DMS153 treated with DMSO at 0.1 percent for 48 hours (cell line): ENCODE results near the gene DCP1A.
A peak's percentile ranks its signal among the peaks of the same experiment; 100 is the strongest.
"Not testable (repeated sequence)": the region's sequence is repeated elsewhere in the genome, so short reads cannot be mapped to it uniquely, and the experiment has no call there.

Experiments used
- DNase-seq: peaks from one replicate; lab custom pipeline; 2025; ENCODE audit not compliant: unreplicated experiment; lab: John Stamatoyannopoulos, UW

The DCP1A gene

DNA sequence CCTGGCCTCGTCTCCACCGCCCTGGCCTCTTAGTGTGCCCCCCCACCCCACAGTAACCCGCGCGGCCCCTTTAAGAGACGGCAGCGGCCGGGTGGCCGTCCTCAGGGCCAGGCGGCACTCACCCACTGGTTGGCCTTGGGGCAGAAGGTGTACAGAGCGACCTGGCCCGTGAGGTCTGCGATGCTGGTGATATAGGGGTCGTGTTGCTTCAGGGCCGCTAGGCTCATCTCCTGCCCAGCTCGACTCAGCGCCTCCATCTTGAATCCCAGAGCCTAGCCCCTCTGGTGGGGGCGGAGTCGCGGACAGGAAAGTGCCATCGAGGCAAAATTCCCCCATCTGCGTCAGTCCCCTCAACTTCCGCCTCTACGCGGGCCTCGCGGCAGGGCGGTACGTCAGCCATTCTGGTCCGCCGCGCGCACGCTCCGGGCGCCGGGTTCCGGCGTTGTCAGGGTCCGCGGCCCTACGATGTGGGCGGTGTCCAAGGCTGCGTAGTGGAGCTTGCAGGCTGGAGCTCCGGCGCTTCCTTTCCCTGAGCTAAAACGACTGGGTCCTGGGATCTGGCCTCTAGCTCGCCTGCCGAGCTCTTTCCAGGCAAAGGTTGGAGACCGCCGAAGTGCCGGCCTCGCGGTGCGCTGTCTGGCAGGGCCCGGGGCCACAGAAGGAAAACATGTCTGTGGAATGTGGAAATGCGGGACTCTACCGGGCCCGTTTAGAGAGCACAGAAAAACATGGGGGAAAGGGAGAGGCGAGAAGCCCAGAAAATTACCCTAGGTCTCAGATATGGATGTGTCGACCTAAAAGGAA is at the start of gene DCP1A:
Gene DCP1A, minus strand, starts transcription at position 283 of the 804 bp plus-strand sequence. Its CDS starts 26 bp downstream, at position 257.
- peak; percentile 56 for DNase-seq

DNA sequence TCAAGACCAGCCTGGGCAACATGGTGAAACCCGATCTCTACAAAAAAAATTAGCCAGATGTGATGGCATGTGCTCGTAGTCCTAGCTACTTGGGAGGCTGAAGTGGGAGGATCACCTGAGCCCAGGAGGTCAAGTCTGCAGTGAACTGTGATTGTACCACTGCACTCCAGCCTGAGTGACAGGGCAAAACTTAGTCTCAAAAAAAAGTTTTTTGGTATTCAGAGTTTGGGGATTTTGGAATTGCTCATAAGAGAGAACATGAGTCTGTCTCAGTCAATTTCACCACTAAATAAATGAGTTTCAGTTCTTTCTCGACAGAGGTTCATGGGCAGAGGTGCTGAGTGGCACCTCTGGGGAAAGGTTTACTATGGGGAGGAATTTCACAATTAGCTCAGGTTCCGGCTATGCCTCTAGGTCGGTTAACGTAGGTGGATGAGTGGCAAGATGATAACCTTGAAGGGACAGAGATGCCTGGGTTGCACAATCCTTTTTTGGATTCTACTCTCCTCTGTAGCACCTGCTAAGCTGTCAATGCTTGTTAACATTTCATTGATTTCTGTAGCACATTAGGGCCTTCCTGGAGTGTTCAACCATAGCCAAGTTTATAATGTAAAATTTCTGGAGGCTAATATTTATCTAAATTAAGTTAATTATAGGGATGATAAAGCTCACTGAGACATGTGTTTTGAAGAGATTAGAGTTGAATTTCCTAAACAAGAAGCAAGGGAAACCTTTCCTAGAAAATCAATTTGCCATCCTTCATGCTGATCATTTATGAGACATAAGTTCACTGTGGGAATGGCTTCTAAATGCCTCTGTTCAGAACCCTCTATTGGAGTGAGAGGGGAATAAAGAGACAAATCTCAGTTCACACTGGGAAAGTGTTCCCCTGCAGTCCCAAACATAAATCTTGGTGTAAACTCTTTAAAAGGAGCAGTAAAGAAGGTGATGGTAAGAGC is 37.4 kb upstream of the DCP1A start:
- no peak for DNase-seq

DNA sequence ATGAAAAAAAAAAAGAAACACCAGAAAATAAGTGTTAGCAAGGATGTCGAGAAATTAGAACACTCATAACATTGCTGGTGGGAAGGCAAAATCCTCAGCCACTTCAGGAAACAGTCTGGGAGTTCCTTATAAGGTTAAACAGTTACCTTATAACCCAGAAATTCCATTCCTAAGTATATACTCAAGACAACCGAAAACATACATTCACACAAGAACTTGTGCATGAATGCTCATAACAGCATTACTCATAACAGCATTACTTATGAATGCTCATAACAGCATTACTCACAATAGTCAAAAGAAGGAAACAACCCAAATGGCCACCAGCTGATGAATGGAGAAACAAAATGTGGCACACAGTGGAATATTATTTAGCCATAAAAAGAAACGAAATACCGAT is 34.8 kb upstream of the DCP1A start:
- DNase-seq = no peak

DNA sequence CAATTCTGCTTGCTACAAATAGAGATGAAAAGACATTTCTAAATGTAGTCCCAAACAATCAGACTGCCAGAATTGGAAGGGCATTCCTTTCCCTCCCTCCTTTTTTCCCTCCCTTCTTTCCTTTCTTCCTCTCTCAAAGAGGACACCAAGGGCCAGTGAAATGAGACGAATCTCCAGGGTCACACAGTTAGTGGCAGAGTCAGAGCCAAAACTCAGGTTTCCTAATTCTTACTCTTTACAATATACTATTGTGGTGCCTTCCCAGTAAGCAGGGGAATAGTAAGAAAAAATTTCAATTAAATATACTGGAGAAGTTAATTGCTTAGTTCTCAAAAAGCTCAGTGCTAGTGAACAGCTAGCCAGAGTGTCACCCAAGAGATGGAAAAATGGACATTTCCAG is 33.0 kb upstream of the DCP1A start:
- DNase-seq = no peak

DNA sequence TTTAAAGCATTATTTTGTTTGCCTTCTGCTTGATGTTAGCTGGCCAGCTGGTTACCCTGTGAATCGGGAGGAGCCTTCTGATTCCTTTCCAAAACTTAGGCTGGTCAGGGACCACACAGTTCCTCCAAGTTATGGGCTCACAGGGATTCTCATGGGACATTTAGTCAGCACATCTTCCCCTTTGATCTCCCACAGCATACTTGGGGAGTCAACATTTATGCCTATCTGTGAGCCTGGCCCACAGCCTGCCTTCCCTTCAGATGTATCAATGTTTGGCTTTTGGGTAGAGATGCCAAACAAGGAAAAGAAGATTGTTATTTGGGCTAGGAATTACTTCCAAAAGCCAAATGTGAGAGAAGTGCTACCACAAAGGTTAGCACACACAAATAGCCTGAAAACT is 32.6 kb upstream of the DCP1A start:
- DNase-seq = no peak

DNA sequence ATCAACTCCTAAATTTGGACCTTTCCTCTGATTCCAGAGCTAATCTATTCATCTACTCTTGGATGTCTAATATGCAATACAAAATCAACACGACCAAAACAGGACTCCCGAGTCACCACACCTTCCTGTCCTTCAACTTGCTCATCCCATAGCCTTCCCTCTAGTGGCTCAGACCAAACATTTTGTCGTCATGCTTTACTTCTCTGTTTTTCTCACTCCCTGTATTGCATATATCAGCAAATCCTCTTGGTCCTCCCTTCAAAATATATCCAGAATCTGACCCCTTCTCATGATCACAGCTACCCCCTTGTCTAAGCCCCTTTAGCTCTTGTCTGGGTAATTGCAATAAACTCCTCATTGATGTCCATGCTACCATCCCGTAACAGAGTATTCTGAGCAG is 30.5 kb upstream of the DCP1A start:
- no peak for DNase-seq

DNA sequence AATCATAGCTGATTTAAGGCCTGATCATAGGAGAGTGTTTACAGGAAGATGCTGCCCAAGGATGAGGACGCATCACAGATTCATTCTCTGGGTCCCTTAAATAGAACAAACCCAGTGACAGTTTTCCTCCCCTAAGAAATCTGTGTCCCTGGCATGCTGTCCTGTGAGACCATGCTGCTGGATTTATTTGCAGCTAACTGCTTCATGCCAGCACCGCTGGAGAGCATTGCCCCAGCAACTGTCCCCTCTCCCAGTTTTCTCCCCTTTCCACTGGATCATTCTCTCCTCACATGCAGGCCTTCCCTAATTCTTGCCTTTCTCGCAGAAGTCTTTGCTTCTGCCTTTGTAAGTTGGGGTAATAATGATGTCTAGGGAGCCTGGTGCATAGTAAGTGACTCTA is 29.3 kb upstream of the DCP1A start:
- DNase-seq = no peak

DNA sequence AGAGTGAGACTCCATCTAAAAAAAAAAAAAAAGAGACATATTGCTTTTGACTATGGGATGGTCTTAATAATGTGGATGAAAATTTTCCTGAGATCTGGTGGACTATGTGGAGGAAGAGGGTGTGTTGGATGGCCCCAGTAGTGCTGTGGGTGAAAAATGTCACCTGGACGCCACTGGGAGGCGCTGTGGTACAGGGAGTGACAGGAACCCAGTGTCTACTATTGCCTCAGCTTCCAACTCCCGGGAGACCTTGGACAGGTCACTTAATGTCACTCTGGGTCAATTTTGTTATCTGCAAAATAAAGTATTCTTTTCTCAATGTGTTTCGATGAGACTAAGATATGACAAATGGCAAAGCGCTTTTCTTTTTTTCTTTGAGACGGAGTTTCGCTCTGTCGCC is 27.7 kb upstream of the DCP1A start:
- DNase-seq = no peak

DNA sequence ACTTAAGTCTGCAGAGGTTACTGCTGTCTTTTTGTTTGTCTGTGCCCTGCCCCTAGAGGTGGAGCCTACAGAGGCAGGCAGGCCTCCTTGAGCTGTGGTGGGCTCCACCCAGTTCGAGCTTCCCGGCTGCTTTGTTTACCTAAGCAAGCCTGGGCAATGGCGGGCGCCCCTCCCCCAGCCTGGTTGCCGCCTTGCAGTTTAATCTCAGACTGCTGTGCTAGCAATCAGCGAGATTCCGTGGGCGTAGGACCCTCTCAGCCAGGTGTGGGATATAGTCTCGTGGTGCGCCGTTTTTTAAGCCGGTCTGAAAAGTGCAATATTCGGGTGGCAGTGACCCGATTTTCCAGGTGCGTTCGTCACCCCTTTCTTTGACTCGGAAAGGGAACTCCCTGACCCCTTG is 23.4 kb upstream of the DCP1A start:
- not testable (repeated sequence) for DNase-seq

DNA sequence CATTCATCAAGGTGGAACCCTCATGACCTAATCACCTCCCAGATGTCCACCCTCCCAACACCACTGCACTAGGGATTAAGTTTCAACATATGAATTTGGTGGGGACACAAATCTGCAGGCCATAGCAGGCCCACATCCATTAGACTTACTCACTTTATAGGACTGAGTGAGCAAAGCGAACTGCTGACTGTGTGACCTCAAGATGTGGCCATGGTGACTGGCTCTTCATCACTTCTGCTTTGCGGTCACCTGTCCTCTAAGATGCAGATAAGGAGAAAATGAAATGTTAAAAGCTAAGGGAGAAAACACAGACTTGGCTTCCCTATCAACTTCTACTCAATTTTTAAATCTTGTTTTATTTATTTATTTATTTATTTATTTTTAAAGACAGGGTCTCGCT is 14.5 kb upstream of the DCP1A start:
- DNase-seq = no peak

DNA sequence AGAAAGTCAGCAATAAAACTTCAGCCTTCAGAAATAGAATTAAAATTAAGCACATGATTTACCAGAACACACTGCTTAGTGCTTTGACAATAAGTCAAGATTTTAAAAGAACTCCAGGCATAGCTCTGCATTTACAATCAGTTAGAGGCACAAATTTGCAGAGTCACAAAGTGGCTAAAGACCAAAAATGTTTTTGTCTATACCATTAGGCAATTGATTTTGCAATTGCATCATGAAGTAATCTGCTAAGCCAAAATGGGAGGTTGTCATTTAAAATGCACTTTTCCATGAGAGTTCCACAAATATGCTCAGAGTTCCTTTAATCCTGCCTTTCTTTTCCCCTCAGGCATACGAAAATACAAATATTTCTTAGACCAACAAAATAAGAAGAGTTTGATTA is 10.1 kb upstream of the DCP1A start:
- DNase-seq = no peak

DNA sequence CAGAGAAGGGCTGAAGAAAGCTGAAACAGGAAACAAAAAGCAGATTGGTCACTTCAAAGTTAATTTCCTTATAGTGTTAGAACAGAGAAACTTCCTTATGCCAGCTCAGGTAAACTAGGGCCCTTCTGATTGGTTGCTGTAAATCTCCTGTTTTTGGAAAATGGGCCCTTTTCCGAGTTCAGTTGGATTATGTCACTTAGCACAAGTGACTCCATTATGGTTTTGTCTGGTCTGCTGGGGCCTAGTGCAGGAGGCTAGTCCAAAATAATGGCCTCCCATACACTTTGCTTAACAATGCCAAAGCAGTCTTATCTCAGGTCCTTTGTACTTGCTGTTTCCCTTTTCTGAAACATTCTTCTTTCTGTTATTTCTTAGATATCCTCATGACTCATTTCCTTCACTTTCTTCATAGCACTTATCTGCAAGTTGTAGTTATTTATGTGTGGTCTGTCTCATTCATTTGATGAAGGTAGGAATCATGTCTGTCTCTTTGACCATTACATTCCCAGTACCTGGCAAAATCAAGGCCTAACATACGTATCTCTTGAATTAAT is 7.7 kb upstream of the DCP1A start:
- DNase-seq = no peak

DNA sequence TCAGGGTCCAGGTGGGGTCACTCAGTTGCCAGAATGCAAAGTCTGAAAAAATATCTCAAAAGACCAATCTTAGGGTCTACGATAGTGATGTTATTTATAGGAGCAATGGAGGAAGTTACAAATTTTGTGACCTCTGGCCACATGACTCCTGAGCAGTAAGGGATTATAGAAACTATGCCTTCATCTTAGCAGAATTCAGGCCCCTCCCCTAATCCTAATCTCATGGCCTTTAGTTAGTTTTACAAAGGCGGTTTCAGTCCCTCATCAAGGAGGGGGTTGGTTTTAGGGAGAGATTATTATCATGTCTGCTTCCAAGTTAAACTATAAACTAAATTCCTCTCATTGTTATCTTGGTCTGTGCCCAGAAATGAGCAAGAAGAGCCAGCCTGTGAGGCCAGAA is 5.9 kb upstream of the DCP1A start:
- DNase-seq = no peak

DNA sequence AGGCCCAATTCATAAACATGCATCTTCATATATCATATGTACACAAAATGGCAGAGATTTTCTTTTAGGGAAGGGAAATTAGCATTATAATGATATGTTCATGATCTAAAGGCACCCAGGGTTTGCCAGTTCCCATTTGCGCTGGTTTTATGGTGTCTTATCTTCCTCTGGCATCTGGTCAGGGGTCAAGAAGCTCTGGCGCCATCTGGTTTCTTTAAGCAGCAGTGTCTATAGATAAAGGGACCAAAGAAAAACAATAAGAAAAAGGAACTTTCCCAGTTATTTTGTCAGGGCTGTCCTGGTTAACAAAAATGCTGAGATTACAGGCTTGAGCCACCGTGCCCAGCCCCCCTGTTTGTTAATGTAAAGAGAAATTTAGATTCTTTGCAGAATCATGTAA is 3.3 kb upstream of the DCP1A start:
- DNase-seq = no peak

DNA sequence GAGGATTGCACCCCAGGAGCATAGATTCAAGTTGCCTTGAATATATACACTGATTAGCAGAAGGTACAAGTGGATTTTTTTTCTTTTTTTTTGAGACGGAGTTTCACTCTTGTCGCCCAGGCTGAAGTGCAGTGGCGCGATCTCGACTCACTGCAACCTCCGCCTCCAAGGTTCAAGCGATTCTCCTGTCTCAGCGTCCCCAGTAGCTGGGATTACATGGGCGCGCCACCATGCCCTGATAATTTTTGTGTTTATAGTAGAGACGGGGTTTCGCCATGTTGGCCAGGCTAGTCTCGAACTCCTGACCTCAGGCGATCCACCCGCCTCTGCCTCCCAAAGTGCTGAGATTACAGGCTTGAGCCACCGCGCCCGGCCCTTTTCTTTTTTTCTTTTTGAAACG is 775 bp upstream of the DCP1A start:
- DNase-seq = not testable (repeated sequence)

DNA sequence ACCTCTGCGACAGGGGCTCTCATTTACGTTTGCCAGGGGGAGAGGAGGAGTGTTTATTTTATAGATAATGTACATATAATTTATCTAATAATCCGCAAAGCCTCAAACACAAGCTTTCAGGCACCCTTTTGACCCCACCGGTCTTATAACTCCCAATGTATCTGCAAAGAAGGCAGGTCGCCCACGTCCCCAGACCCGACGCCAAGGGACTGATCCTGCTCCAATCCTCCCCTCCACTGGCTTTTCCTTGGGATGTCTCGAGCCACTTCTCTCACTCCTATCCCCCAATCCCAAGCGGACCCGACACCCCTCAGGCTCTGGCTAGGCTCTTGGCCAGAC is 452 bp downstream of the DCP1A start:
- DNase-seq = no peak

DNA sequence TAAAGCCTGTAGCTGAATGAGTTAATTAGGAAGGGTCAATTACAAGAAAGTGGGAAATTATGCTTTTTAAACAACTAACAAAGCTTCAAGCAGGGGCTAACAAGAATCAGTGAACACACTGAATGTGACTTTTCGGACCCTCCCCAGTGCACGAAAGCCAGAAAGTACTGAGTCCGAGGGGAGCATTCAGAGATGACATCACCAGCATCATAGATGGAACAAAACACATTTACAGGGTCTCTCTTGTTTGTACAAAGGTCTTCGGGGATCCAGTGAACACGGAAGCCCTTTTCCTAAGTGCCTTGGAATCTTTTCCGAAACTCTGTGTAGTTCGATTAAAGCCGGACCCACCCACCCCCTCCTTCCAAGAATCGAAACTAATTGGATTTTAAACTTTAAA is 829 bp downstream of the DCP1A start:
- no peak for DNase-seq

DNA sequence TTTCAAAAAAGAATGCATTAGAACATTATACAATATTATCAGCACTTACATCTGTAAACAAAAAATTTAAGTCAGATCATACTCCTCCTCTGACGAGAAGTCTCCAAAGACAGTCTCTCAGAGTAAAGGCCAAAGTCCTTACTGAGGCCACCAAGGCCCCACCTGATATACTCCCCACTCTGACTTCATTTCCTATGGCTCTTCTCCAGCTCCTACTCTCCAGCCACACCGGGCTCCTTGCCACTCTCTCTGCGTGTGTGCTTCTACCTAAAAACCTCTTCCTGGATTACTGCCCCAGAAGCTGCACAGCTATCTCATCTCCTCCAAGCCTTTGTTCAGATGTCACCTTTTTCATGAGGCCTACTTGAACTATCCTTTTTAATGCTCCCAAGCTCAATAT is 5.0 kb downstream of the DCP1A start:
- DNase-seq = no peak

DNA sequence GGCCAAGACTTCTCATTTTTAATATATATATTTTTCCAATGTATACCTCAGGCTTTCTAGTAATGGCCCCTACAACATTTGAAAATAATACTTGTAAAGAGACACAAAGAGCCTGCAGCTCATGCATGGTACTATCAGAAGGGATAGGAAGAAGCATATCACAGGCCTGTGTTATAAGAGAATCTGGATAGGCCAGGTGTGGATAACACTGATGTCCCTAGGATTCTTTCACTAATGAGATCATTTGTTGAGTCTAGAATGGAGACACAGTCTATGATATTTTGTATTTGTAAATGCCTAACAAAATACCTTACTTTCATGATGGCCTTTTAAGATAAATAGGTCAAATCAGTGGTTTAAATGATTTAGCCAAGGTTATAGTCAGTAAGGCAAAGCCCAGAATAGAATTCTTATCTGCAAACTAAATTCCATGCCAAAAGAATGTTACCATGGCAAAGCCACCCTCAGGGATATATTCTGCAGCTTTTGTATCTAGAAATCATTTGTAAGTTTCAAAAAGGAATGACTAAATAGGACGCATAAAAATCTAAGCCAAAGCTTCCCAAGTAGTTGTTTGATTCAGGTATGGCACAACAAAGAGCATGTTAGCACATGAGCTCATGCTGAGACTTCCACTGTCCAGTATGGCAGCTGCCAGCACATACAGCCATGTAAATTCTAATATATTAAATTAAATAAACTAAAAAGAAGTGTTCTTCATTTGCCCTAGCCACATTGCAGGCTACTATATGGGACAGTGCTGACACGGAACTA is 10.0 kb downstream of the DCP1A start:
- DNase-seq = no peak

DNA sequence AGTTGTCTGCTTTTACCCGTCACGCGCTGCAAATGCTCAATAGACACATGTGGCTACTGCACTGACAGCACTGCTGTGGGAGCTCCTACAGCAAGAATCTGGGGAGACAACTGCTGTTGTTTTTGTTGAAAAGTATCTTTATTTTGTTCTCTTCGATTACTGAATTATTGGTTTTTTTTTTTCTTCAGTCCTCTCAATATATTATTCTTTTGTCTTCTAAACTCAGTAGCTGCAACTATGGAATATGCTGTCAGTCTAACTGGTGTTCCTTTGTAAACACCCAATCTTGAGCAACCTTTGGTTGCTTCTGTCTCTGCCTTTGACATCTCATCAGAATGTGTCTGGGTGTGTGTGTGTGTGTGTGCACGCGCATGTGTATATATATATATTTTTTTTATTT is 12.6 kb downstream of the DCP1A start:
- no peak for DNase-seq

DNA sequence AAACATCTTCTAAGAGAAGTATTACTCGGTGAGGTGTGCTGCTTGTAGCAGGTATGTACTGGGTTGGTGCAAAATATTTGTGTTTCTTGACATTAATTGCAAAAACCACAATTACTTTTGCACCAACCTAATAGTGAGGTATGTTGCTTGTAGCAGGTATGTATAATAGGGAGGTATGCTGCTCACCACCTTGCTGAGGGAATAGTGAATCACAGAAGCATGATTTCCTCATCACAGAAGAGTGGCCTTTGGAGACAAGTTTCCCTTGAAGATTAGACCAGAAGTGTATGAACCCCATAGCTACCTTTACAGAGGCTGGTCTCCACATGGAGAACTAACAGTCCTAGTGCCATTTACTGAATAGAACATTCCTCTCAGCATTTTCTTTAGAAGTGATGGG is 15.5 kb downstream of the DCP1A start:
- DNase-seq = no peak
